Hippocampal formation (tissue), 2 donors: Measurements from ENCODE around the gene PXT1.

Experiments used
- DNase-seq, 2 donors: peaks; one replicate each; lab custom pipeline; 2025; lab: John Stamatoyannopoulos, UW

PXT1 gene

GRCh38 chr6:36387440-36388303, 55.0 kb downstream of the PXT1 start, which contains the start of gene ETV7:
Gene ETV7, minus strand, starts transcription at chr6:36387669. Its CDS starts 128 bp downstream, at chr6:36387541.
- no peak for DNase-seq

GRCh38 chr6:36386495-36387439, 55.9 kb downstream of the PXT1 start:
- no peak for DNase-seq

GRCh38 chr6:36384095-36384494, 58.6 kb downstream of the PXT1 start:
- no peak for DNase-seq

GRCh38 chr6:36383606-36384005, 59.0 kb downstream of the PXT1 start:
- DNase-seq: no peak

- no peak for DNase-seq
These were observed 59.7 kb downstream of the PXT1 start for GRCh38 chr6:36382976-36383375.

GRCh38 chr6:36381502-36382389, 60.9 kb downstream of the PXT1 start:
- no peak for DNase-seq

- DNase-seq: no peak
These were observed 62.5 kb downstream of the PXT1 start for GRCh38 chr6:36380166-36380565.

- no peak for DNase-seq
These were observed 63.7 kb downstream of the PXT1 start for GRCh38 chr6:36378936-36379335.

- no peak for DNase-seq
These were observed 64.3 kb downstream of the PXT1 start for GRCh38 chr6:36378243-36378920.

GRCh38 chr6:36377594-36377993, 65.1 kb downstream of the PXT1 start:
- DNase-seq: no peak

- DNase-seq: no peak
These were observed 65.9 kb downstream of the PXT1 start for GRCh38 chr6:36376742-36377141.

GRCh38 chr6:36376183-36376582, 66.5 kb downstream of the PXT1 start:
- DNase-seq: no peak

- DNase-seq: no peak
These were observed 67.0 kb downstream of the PXT1 start for GRCh38 chr6:36375644-36376155.

- DNase-seq: no peak
These were observed 67.7 kb downstream of the PXT1 start for GRCh38 chr6:36374972-36375371.

- DNase-seq: no peak
These were observed 68.5 kb downstream of the PXT1 start for GRCh38 chr6:36374194-36374593.

- no peak for DNase-seq
These were observed 69.2 kb downstream of the PXT1 start for GRCh38 chr6:36373368-36374019.

- DNase-seq: no peak
These were observed 70.6 kb downstream of the PXT1 start for GRCh38 chr6:36372088-36372487.

- no peak for DNase-seq
These were observed 71.4 kb downstream of the PXT1 start for GRCh38 chr6:36371211-36371610.

- no peak for DNase-seq
These were observed 72.0 kb downstream of the PXT1 start for GRCh38 chr6:36370638-36371037.
